GM19467 (cell line): ENCODE data around the gene ELP2.

ENCODE experiments used
- ATAC-seq: cut with Tn5 transposase; IDR thresholded peaks from one replicate; pipeline ENCODE4 v1.9.1; 2021; ENCODE audit warnings: mild to moderate bottlenecking, moderate library complexity; ENCODE audit not compliant: unreplicated experiment

The ELP2 gene

DNA sequence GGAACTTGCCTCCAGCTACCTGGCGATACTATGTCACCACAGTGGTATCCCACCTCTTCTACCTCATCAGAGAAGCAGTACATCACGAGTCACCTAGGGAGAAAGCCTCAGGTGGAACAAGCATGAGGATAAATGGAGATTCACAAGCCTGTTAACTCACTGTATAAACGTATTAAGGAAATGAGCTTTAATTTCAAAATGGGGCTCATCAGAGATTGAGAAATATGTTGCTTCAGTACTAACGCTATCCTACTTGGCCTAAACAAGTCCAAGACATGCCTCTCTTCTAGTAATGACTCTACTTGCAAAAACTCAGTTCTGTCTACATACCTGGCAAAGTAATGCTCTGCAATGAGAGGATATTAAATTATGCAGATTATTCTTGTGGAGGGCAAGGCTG is 4.9 kb upstream of the ELP2 start:
- no peak for ATAC-seq

DNA sequence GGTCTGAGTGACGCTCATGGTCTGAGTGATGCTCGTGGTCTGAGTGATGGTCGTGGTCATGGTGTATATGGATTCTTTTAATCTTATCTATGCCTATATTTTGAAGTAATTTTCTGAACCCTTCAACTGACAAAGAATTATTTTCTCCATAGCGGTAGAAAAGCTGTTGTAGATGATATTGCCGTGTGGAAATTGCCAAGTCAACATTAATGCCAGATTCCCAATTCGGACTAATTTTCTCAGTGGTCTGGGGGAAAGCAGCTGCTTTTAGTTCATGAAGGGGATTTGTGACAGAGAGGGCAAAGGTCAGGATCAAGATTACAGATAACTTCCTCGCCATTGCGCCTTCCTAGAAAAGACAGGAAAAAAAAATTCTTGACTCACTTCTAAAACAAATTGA is 3.0 kb upstream of the ELP2 start:
- ATAC-seq: no peak

DNA sequence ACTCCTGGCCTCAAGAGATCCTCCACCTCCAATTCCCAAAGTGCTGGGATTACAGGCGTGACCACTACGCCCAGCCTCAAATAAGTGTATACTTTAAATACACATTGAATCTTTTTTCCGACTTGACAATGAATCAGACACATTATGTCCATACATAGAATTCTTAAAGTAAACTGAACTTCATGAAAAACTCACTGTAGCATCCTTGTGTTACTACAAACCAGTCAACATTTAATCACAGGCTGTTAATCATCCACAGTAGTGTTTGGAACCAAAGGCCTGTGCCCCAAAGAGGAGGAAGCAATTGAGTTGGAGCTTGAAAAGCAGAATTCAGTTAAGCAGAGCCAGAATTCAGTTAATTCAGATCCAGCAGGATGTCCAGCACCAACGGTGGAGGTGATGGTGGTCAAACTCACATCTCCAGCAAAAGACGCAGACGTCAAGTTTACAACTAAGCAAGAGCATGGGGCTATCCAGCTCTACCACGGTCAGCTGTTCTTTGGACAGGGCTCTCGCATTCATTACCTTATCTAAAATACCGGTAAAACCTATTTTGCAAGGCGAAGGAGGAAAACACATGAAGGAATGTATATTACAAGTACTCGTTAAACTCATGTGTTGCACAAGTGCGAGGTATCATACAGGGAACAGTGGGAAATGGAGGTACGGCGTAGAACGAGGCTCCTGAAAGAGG is 1.7 kb upstream of the ELP2 start:
- no peak for ATAC-seq

DNA sequence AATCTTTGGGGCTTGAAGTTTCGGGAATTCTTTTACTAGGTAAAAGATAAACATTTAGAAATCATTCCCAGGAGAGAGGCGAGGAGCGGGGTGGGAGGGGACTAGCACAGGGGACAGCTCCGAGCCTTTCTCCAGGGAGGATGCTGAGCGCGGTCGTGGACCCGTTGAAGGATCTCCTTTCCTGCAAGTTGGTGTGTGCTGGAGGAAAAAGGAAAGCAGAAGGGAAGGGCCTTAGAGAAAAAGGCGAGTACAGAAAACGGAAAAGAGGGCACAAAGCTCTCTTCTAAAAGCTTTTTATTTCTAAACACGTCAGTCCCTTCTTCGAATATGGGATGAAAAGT is 1.2 kb upstream of the ELP2 start:
- no peak for ATAC-seq

DNA sequence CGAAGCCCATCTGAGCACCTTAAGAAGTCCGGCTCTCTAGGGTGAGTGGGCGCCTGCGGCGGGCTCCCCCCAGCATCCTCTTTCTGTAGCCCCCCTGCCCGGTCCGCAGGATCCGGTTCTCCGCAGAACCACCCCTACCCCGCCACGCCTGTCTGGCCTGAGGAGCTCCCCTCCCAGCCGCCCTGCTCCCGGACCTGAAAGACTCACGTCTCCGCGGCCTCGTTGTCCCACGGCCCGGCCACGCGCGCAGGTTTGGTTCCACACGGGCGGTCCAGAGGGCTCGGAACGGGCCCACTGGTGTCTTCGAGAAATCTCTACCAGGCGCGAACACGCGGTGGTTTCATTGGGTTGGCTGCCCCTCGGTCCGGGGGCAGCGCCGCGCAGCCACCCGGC is 796 bp upstream of the ELP2 start:
- peak; percentile 22 for ATAC-seq

DNA sequence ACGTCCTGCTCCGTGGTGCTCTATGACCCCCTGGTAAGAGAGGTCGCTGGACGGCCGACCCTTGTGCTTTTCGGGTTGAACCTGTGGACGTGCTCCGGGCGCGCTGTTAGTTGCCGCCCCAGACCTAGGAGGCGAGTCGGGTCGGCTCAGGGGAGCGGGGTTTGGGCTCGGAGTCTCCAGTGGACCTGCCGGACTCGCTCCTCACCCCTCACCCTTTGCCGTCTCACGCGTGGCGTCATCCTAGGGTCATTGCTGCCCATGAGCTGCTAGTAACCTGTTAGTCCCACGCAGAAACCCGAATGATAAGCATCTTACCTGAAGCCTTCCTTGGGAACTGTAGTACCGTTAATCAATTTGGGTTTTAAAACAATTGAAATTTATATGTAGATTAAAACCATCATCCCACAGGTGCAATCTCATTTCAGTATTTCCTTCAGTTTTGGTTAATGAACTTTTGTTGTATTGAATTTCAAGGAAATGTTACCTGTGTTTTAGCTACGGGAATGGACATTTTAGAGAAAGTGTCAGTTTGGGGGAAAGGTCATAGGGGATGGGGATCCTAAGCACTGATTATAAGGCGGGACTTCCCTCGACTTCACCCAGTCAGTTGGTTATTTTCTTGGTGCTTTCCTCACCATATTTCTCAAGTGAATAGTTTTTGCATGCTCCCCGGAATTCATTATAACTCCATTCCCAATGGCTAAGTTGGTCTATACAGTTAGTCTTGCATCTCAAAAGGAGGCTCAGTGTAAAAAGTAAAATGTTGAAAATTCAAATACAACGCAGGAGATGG is 536 bp downstream of the ELP2 start:
- peak; percentile 14 for ATAC-seq

DNA sequence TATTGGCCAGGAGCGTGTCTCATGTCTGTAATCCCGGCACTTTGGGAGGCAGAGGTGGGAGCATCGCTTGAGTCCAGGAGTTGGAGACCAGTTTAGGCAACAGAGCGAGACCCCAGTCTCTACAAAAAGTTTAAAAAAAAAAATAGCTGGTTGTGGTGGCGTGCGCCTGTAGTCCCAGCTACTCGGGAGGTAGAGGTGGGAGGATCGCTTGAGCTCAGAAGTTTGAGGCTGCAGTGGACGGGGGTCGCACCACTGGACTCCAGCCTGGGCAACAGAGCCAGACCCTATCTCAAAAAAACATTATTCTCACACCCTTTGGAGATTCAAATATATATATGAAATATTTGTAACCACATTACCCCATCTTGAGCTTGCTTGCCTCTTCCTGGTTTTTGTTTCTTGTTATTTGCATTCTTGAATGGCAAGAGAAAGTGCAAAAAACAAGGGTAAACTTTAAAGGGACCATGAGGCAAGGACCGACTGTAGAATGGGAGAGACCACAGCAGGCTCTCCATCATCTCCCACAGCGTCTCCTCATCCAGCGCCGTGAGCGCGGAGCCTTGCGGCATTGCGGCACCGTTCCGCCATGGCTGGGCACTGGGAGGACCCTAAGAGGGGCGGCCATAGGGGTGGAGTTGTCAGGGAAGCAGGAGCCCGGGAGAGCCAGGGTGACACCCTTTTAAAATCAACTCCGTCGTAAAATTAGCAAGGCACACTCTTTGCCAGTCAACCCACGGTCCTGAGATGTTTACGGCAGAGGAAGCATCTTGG is 1.4 kb downstream of the ELP2 start:
- no peak for ATAC-seq

DNA sequence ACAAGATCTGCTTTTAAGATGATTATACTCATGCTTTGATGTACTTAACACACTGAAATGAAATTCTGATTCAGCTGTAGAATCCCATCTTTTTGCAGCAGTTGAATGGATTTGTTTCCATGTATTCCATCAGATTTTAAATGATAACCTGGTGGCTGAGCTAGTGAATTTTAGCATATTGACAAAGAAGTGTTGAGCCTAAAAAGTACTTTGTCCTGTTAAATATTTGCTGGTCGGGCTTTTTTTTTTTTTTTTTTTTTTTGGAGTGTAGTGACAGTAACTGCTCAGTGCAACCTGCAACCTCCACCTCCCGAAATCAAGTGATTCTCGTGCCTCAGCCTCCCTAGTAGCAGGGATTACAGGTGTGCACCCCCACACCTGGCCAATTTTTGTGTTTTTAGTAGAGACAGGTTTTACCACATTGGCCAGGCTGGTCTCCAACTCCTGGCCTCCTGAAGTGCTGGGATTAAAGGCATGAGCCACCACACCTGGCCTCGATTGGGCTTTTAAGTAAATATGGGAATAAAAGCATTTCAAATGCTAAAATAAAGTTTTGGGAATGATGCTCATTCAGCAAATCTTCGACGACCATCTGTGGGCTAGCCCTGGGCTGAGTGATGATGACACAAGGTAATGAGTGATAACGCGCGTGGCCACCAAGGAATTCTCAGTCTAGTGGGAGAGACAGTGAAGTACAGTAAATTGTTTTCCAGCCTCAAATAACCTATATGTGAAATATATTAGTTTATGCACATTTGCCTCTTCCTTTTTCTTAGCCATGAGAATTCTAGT is 2.2 kb downstream of the ELP2 start:
- ATAC-seq: no peak

DNA sequence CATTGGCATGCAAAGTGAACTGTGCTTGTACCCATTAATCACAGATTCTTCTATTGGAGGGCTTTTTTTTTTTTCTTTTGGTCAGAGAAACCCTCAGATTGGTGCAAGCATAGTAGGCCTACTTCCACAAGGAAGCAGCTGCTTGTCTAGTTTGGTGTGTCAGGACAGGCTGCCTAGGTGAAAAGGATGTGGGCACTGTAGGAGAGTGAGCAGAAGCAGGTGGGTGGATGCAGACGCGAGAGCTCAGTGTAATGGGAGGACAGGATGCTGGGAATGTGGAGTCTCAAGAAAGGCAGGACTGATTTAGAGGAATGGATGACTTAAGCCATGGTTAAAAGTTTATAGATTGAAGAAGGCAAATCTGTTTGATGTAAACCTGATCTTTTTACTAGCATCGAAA is 3.1 kb downstream of the ELP2 start:
- ATAC-seq: no peak

DNA sequence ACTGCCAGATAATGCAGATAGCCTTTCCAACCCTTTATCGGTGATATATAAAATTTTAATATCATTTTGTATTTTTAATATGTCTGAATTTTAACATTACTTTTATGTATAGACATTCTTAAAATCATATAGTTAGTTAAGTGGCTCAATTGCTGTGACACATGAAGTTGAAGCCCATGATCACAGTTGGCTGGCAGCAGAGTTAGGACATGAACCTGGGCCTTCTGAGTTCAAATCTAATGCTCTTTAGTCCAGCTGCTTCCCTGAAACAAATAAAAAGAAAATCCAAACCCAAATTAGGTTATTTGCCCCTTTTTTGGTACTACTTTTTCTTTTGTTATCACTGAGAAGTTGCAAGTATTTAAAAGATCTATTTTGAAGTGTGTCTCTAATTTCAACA is 5.6 kb downstream of the ELP2 start:
- ATAC-seq: no peak

DNA sequence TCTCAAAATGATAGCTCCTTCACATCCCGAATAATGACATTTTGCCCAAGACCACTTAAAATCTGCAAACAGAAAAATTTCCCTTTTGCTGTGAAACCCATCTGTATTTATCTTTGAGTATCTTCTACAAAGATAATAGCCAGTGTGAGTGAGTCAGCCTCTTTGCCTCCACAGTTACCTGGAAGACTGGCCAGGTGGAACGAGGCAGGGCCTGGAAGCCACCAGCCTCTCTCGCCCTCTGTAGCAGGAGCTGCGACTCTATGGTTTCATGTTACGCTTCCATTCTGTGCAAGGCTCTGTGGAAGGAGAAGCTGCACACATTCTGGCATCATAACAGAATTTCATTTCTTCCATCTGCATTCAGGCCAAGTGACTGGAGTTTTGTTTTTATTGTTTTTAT is 9.5 kb downstream of the ELP2 start:
- ATAC-seq: no peak

DNA sequence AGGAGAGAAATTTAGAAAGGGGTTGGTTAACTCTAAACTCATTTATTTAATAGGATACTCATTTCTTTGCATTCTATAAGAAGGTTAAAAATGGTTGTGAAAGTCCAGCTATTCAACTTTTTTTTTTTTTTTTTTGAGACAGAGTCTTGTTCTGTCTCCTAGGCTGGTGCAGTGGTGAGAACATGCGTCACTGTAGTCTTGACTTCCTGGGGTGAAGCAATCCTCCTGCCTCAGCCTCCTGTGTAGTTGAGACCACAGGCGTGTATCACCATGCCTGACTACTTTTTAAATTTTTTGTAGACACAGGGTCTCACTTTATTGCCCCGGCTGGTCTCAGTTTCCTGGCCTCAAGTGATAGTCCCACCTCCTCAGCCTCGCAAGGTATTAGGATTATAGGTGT is 11.9 kb downstream of the ELP2 start:
- no peak for ATAC-seq

DNA sequence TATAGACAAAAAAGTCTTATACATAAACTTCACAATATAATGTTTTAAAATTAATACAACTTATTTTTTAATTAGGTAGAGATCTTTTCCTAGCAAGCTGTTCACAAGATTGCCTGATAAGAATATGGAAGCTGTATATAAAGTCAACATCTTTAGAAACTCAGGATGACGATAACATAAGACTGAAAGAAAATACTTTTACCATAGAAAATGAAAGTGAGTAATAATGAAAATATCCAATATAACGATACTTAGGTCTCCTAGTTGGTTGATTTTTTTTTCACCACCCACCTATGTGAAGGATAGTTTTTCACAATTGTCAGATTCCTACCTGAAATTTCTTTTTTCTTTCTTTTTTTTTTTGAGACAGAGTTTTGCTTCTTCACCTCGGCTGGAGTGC is 13.1 kb downstream of the ELP2 start:
- no peak for ATAC-seq

DNA sequence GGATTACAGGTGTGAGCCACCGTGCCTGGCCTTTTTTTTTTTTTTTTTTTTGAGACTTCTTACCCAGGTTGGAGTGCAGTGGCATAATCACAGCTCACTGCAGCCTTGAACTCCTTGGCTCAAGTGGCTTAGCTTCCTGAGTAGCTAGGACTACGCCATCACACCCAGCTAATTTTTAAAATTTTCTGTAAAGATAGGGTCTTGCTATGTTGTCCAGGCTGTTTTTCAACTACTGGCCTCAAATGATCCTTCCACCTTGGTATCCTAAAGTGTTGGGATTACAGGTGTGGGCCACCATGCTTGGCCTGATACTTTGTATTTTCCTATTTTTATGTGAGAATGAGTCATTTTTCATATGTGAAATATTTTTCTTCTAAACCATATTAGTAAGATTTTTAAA is 13.7 kb downstream of the ELP2 start:
- no peak for ATAC-seq

DNA sequence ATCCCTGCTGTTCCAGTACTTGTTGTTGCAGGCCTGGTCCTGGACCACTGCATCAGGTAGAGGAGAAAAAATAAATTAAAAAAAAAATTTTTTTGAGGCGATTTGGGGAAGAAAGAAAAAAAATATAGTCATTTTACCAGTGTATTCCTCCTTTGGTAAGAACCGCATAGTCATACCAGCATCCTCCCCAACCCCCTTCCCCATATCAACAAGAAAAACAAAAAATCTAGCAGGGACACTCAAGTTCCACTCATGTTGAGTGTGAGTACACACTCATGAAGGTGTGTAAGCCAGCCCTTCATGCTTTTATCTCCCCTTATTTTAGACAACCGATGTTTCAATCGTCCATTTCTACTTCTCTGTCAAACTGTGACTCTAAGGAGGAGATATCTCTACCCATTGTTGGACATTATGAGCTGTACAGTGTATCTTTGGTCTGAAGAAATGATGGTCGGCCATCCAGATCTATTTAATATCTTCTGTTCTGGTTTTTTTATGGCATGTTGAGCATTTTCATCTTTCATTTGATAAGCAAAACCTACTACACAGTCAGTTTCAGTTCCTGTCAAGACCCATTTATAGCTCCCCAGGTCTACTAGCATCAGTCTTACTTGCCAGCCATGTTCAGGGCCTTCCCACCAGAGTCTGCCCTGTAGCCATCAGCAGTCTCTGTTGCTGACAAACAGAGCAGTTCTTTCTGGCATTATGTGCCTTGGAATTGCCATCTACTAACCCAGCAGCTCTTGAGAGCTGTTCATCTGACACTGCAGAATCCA is 20.0 kb downstream of the ELP2 start:
- ATAC-seq: peak; percentile 94

DNA sequence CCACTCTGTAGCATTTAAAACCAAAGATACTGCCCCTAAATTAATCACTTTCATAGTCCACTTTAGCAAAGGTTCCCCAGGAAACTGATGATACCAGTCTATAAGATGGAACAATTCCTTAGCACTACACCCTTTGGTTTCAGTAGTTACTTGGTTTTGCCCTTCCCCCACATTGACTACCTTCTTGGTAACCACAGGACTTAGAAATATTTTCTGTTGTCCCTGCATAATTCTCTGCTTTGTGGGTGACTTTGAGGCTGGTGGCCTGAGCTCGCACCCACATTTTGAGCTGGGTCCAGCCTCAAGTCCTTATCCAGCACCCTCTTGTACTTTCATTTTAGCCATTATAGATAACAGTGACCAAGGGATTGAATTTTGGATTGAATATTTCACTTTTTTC is 23.1 kb downstream of the ELP2 start:
- no peak for ATAC-seq

DNA sequence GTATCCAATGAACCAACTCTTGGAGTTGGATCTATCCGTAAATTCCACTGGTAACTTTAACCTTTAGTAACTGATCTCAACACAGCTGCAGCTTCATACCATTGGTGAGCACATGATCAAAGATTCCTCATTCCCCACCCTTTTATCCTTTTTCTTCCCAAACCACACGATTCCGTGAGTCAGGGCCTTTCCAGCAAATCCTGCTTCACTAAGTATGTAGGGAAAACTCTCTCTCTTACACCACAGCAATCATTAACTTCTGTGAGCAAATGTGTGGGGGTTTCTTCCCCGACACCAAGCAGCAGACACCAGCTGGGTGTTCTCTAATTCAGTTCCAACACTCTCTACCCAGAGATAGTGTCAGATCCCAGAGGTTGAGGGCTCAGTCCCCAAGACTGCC is 23.5 kb downstream of the ELP2 start:
- no peak for ATAC-seq

DNA sequence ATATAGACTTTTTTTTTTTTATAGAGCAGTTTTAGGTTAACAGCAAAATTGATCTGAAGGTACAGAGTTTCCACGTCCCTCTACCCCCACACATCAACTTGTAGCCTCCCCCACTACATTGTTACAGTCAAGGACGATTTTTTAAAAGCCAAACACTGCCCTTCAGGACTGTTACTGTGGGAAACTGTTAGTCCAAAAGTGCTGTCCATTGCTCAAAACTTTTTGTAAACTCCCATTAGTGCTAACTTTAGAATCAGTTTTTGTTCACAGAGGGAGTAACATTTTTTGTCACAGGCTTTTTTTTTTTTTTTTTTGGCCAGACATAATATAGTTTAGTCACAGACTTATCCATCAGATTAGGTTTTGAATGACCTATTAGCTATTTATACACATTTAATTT is 24.1 kb downstream of the ELP2 start:
- no peak for ATAC-seq

DNA sequence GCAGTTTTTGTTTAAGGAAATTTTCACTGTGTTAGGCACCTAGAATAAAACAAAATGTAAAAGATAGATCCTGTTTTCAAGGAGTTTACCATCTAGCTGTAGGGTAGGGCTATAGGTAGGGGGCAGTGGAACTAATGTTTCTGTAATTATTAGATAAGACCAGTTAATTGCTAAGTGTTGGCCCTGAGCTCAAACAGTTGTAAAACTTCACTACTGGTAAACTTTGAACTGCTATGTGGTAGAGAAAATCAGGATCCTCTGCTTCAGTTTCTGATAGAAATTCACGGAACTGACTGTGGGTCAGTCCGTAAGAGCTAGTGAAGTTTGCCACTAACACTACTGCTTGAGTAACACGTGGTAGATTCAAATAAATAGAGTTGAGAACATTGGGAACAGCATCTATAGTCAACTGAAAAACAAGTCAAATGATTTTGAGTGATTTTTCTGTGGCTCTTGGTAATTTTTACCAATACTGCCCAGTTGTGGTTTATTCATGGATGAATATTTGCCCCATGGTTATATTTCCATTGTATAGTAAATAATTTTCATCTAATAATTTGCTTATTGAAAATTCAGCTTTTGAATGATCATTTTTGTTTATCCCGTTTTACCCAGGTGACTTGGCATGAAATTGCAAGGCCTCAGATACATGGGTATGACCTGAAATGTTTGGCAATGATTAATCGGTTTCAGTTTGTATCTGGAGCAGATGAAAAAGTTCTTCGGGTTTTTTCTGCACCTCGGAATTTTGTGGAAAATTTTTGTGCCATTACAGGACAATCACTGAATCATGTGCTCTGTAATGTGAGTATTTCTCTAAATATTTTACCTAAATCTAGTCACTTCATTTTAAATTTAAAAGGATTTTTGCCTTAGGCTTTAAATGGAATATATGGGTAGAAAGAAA is 26.4 kb downstream of the ELP2 start:
- no peak for ATAC-seq

DNA sequence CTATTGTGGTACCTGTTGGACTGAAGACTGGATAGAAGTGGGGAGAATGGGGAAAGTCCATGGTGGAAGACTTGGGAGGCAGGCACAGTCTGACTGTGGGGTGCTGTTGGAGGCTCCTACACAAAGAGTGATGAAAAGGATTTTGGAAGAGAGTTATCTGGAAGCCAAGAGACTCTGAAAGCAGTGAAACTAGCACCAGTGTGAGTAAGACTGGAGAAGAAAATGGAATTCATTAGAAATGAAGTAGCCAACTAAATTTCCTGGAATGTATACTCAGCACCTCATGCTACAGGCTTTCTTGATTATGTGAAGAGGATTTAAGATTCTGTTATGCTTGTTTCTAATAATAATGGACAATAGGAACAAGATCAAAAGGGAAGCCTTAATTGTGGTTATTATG is 27.7 kb downstream of the ELP2 start:
- ATAC-seq: no peak
